Testis (tissue), 3 donors: ENCODE results near the gene INTS2. TPM values are rescaled to one million over a fixed set of nuclear protein-coding genes. Genes with fewer than 3 reads are reported as not detected.
"Not testable (repeated sequence)": the region's sequence is repeated elsewhere in the genome, so short reads cannot be mapped to it uniquely, and the experiment has no call there.

Experiments used
- DNase-seq: peaks from one replicate; pipeline ENCODE4 v3.0.0-alpha.2; 2019
- H3K27ac ChIP-seq, 2 donors: fragments of 200-600 bp; sonication (generic); one replicate each; pipeline ENCODE4 v1.5.1; 2019
- H3K27me3 ChIP-seq: fragments of 200-600 bp; sonication (generic); one replicate; pipeline ENCODE4 v1.5.1; 2019
- H3K36me3 ChIP-seq: fragments of 200-600 bp; sonication (generic); one replicate; pipeline ENCODE4 v1.5.1; 2017; ENCODE audit warnings: low read depth; ENCODE audit errors: missing control alignments
- H3K4me1 ChIP-seq: fragments of 200-600 bp; sonication (generic); one replicate; pipeline ENCODE4 v1.5.1; 2019
- H3K4me3 ChIP-seq, 2 donors: fragments of 200-600 bp; sonication (generic); one replicate each; pipeline ENCODE4 v1.5.1; 2017 to 2019
- H3K9me3 ChIP-seq: fragments of 200-600 bp; sonication (generic); one replicate; pipeline ENCODE4 v1.5.1; 2017
- CTCF ChIP-seq, 3 experiments: fragments of 450-650 bp in 2 of 3; fragments of 200-600 bp in 1 of 3; sonication (generic) in 1 of 3; IDR thresholded peaks; one replicate each; pipeline ENCODE4 v1.5.1; 2016 to 2019; ENCODE audit warnings: antibody characterized with exemption in 3 of 3, mild to moderate bottlenecking in 2 of 3, moderate library complexity in 1 of 3
- POLR2A ChIP-seq: fragments of 450-650 bp; IDR thresholded peaks from one replicate; pipeline ENCODE4 v1.6.1; 2017; ENCODE audit warnings: antibody characterized with exemption, mild to moderate bottlenecking, moderate library complexity
- WGBS, 2 donors: methylation state at CpG; one replicate each; pipeline ENCODE4 v1.1.5; 2018; 5-methylcytosine and 5-hydroxymethylcytosine counted together
- intact Hi-C: fragments of 100-400 bp; cut with DNase I; formaldehyde crosslinking; loops from one replicate; pipeline ENCODE4 v1.15.1; 2023; ENCODE audit warnings: low total_unique reads
- polyA plus RNA-seq: library from polyadenylated mRNA; stranded (reverse); fragments of 350-450 nt; fragmentation: Illumina TruSeq; extraction: RNeasy Lipid Tissue Mini Kit (QIAGEN cat#74804); gene quantifications from one replicate; pipeline ENCODE4 v1.2.3, GENCODE V29; 2014; ENCODE audit warnings: low read depth, low replicate concordance; ENCODE audit not compliant: insufficient read depth
- total RNA-seq, 2 donors: library from RNA; depleted of rRNA; stranded (reverse); fragments of >200 nt; gene quantifications; one replicate each; pipeline ENCODE4 v1.2.3, GENCODE V29; 2016

INTS2 gene
- total and polyA plus RNA-seq, 3 donors from 2014 or later, result 9.6 to 28.1 (median 25.7) TPM

- no peaks in the 10 kb centered on the region for H3K9me3 ChIP-seq
- H3K27me3 ChIP-seq, result no peaks in the 10 kb centered on the region
- 71% methylated on average over 4 of the region's 4 CpGs for WGBS, 2 donors
- H3K27ac ChIP-seq, result no peak overlapping the region
- no peak for TF ChIP-seq CTCF (IDR thresholded peaks at IDR 0.05)
- TF ChIP-seq POLR2A, result no peak
- no peaks in the 10 kb centered on the region for H3K36me3 ChIP-seq
- no peaks in the 10 kb centered on the region for H3K4me1 ChIP-seq
- intact Hi-C loops, result no loop called here
- H3K4me3 ChIP-seq, result no peak overlapping the region
- no peak for DNase-seq
These were observed 106.1 kb downstream of the INTS2 start for GRCh38 chr17:61821655-61822054.

- H3K4me3 ChIP-seq, H3K9me3 ChIP-seq, H3K27ac ChIP-seq, H3K4me1 ChIP-seq, H3K36me3 ChIP-seq, intact Hi-C loops, DNase-seq, H3K27me3 ChIP-seq: not testable (repeated sequence)
- 93% methylated on average over 3 of the region's 3 CpGs for WGBS, 2 donors
These were observed 108.5 kb downstream of the INTS2 start for GRCh38 chr17:61819265-61819664.

- intact Hi-C loops, result no loop called here
- DNase-seq, result no peak
- H3K4me3 ChIP-seq, result no peak overlapping the region
These were observed 109.6 kb downstream of the INTS2 start for GRCh38 chr17:61818225-61818624.

GRCh38 chr17:61817452-61817851 lies 110.3 kb downstream of the INTS2 start:
- intact Hi-C loops, result no loop called here
- Histone ChIP-seq H3K27ac (no peak overlapping the region), H3K4me1 (no peaks in the 10 kb centered on the region), H3K4me3 (no peak overlapping the region), H3K36me3 (no peaks in the 10 kb centered on the region), H3K27me3 (no peaks in the 10 kb centered on the region), H3K9me3 (no peaks in the 10 kb centered on the region)
- no peak for DNase-seq
- 94 to 97% methylated on average over 3 of the region's 3 CpGs for WGBS, 2 donors
- no peak for TF ChIP-seq CTCF (IDR thresholded peaks at IDR 0.05)
- TF ChIP-seq POLR2A, result no peak

More at GRCh38 chr17:61818225-61818624, 109.6 kb downstream of the INTS2 start:
- Histone ChIP-seq H3K27ac (no peak overlapping the region), H3K9me3 (no peaks in the 10 kb centered on the region), H3K27me3 (no peaks in the 10 kb centered on the region), H3K36me3 (no peaks in the 10 kb centered on the region), H3K4me1 (no peaks in the 10 kb centered on the region)
- TF ChIP-seq POLR2A (no peak), CTCF (IDR thresholded peaks at IDR 0.05) (no peak)

- Histone ChIP-seq H3K4me1 (no peaks in the 10 kb centered on the region), H3K36me3 (no peaks in the 10 kb centered on the region), H3K4me3 (no peak overlapping the region), H3K9me3 (no peaks in the 10 kb centered on the region), H3K27ac (no peak overlapping the region), H3K27me3 (no peaks in the 10 kb centered on the region)
- intact Hi-C loops, result no loop called here
- no peak for TF ChIP-seq POLR2A
- no peak for TF ChIP-seq CTCF (IDR thresholded peaks at IDR 0.05)
- DNase-seq, result no peak
- WGBS, 2 donors, result 82 to 83% methylated on average over 4 of the region's 4 CpGs
These were observed 111.2 kb downstream of the INTS2 start for GRCh38 chr17:61816538-61816937.
